Liver (tissue), 9 donors: ENCODE measurements around the gene IFNAR1. TPM values are rescaled to one million over a fixed set of nuclear protein-coding genes. Genes with fewer than 3 reads are reported as not detected.
A peak's percentile ranks its signal among the peaks of the same experiment; 100 is the strongest.

ENCODE experiments used
- DNase-seq: peaks from one replicate; pipeline ENCODE4 v3.0.0-alpha.2; 2017; ENCODE audit warnings: low spot score
- H3K27ac ChIP-seq, 2 donors: one replicate each; pipeline ENCODE4 v1.7.0; 2013; ENCODE audit warnings: inconsistent platforms in 2 of 2, low read length in 2 of 2, control low read depth in 1 of 2, low read depth in 1 of 2, mild to moderate bottlenecking in 1 of 2
- H3K27me3 ChIP-seq, 4 donors: one replicate each; pipeline versions ENCODE4 v1.6.1 to v1.7.0; 2013; ENCODE audit warnings: low read length in 3 of 4, inconsistent platforms in 1 of 4, mild to moderate bottlenecking in 1 of 4, moderate library complexity in 1 of 4; ENCODE audit not compliant: control insufficient read depth in 4 of 4, insufficient read depth in 4 of 4
- H3K36me3 ChIP-seq, 4 donors: one replicate each; pipeline versions ENCODE4 v1.6.1 to v1.7.0; 2013; ENCODE audit warnings: low read length in 3 of 4, mild to moderate bottlenecking in 3 of 4, low read depth in 1 of 4, moderate library complexity in 1 of 4; ENCODE audit not compliant: control insufficient read depth in 4 of 4, insufficient read depth in 3 of 4
- H3K4me1 ChIP-seq, 4 donors: one replicate each; pipeline versions ENCODE4 v1.6.1 to v1.7.0; 2013; ENCODE audit warnings: low read length in 3 of 4, mild to moderate bottlenecking in 3 of 4, moderate library complexity in 1 of 4; ENCODE audit not compliant: control insufficient read depth in 4 of 4, insufficient read depth in 4 of 4
- H3K4me3 ChIP-seq, 3 donors: one replicate each; pipeline versions ENCODE4 v1.6.1 to v1.7.0; 2013; ENCODE audit warnings: low read length in 3 of 3, control low read depth in 1 of 3, low read depth in 1 of 3, mild to moderate bottlenecking in 1 of 3
- H3K9ac ChIP-seq, 2 donors: one replicate each; pipeline ENCODE4 v1.7.0; 2013; ENCODE audit warnings: low read length in 2 of 2, mild to moderate bottlenecking in 2 of 2, moderate library complexity in 2 of 2, control low read depth in 1 of 2, low read depth in 1 of 2
- H3K9me3 ChIP-seq, 4 donors: one replicate each; pipeline versions ENCODE4 v1.6.1 to v1.7.0; 2013; ENCODE audit warnings: low read length in 3 of 4; ENCODE audit not compliant: control insufficient read depth in 4 of 4
- EGR1 ChIP-seq, 2 donors: IDR thresholded peaks; 2 replicates each; pipeline ENCODE4 v1.6.1; 2016 to 2018; ENCODE audit warnings: antibody characterized with exemption in 2 of 2, low read depth in 2 of 2
- FOXA1 ChIP-seq: IDR thresholded peaks from 2 replicates; pipeline ENCODE4 v1.6.1; 2016; ENCODE audit warnings: antibody characterized with exemption
- FOXA2 ChIP-seq: IDR thresholded peaks from 2 replicates; pipeline ENCODE4 v1.6.1; 2016; ENCODE audit warnings: antibody characterized with exemption
- GABPA ChIP-seq, 2 donors: IDR thresholded peaks in 1 of 2; conservative IDR thresholded peaks in 1 of 2; 2 replicates each; pipeline ENCODE4 v1.6.1; 2016; ENCODE audit warnings: antibody characterized with exemption in 2 of 2, mild to moderate bottlenecking in 1 of 2, moderate library complexity in 1 of 2
- HNF4G ChIP-seq: IDR thresholded peaks from 2 replicates; pipeline ENCODE4 v1.6.1; 2016; ENCODE audit warnings: antibody characterized with exemption
- MAX ChIP-seq: IDR thresholded peaks from 2 replicates; pipeline ENCODE4 v1.6.1; 2016; ENCODE audit warnings: antibody characterized with exemption
- NR2F2 ChIP-seq: IDR thresholded peaks from 2 replicates; pipeline ENCODE4 v1.6.1; 2016; ENCODE audit warnings: antibody characterized with exemption
- RXRA ChIP-seq, 2 donors: IDR thresholded peaks; 2 replicates each; pipeline ENCODE4 v1.6.1; 2017 to 2018; ENCODE audit warnings: antibody characterized with exemption in 2 of 2, mild to moderate bottlenecking in 1 of 2
- SP1 ChIP-seq: IDR thresholded peaks from 2 replicates; pipeline ENCODE4 v1.6.1; 2018; ENCODE audit warnings: antibody characterized with exemption, mild to moderate bottlenecking
- YY1 ChIP-seq: IDR thresholded peaks from 2 replicates; pipeline ENCODE4 v1.6.1; 2016; ENCODE audit warnings: antibody characterized with exemption, mild to moderate bottlenecking
- ZBTB33 ChIP-seq: IDR thresholded peaks from 2 replicates; pipeline ENCODE4 v1.6.1; 2016; ENCODE audit warnings: antibody characterized with exemption
- WGBS: extraction: QIAGEN DNeasy Blood & Tissue Kit; methylation state at CpG from one replicate; pipeline ENCODE4 v1.1.7; 2013; 5-methylcytosine and 5-hydroxymethylcytosine counted together
- polyA plus RNA-seq, 2 donors: library from polyadenylated mRNA; stranded (reverse) in 1 of 2; unstranded in 1 of 2; fragments of 200-250 nt in 1 of 2; fragments of >200 nt in 1 of 2; fragmentation: Nextera tagmentation in 1 of 2; extraction: Ambion mirVana in 1 of 2; gene quantifications; one replicate each; pipeline versions ENCODE4 v1.2.1 to v1.2.3, GENCODE V29; 2013 to 2015
- total RNA-seq, 2 donors: library from RNA; depleted of rRNA; stranded (reverse); fragments of >200 nt; gene quantifications; one replicate each; pipeline ENCODE4 v1.2.3, GENCODE V29; 2014
- TF ChIP-seq, protein P1 (sequence below): IDR thresholded peaks from 2 replicates; pipeline ENCODE4 v1.6.1; 2016; ENCODE audit warnings: antibody characterized with exemption, mild to moderate bottlenecking
- TF ChIP-seq, protein P2 (sequence below): IDR thresholded peaks from 2 replicates; pipeline ENCODE4 v1.6.1; 2016; ENCODE audit warnings: antibody characterized with exemption
- donor health status: healthy.
- donor health status: healthy.
- donor health status: healthy.
- donor health status: healthy.
- donor health status: healthy.

IFNAR1 gene
- total and polyA plus RNA-seq, 4 donors: 31.1 to 54.3 (median 46.2) TPM

DNA sequence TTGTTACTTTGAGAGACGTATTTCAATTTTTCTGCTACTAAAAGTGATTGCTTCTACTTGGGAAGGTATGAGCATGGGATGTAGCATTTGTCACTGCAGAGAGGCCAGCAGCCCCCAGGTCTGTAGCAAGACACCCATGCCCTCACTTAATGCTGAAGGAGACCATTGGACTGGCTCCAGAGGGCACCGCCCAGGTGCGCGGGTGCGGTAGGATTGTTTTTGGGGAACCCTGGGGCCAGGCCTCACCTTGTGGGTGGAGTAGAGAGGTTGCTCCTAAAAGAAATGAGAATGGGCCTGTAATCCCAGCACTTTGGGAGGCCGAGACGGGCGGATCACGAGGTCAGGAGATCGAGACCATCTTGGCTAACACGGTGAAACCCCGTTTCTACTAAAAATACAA is 47.8 kb downstream of the IFNAR1 start:
- no peak for TF ChIP-seq GABPA (IDR thresholded peaks at IDR 0.05 in 1 of 2, conservative IDR thresholded peaks at IDR 0.05 in 1 of 2)
- no peak for TF ChIP-seq YY1
- TF ChIP-seq NR2F2: no peak
- DNase-seq: no peak
- WGBS: 98% methylated on average over 12 of the region's 12 CpGs
- H3K27me3 ChIP-seq: no peaks in the 10 kb centered on the region
- no peaks in the 10 kb centered on the region for H3K4me1 ChIP-seq
- H3K27ac ChIP-seq: no peak overlapping the region
- no peak overlapping the region for H3K9ac ChIP-seq
- H3K36me3 ChIP-seq: no peaks in the 10 kb centered on the region
- no peak overlapping the region for H3K4me3 ChIP-seq
- peaks cover 0 to 3% (median under 1%) of the 10 kb centered on the region in 4 donors for H3K9me3 ChIP-seq

DNA sequence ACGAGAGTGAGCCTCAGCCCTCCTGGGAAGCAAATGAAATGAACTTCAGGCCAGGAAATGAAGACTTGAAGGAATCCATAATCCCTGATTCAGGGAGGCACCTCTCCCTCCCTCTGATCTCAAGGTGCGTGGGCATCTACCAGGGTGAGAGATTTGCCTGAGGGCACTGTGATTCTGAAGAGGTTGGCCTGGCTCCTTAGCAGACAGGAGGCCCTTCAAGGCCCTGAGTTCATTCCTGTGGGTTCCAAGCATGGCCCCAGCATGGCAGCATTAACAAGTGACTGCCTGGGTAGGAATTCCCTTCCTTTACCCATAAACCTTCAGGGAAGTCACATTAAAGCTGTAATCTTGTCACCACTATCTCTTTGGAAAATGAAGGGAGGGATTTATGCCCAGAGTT is 48.7 kb downstream of the IFNAR1 start:
- peak overlapping the region; percentile 10 to 29 for H3K27ac ChIP-seq
- no peak overlapping the region for H3K9ac ChIP-seq

DNA sequence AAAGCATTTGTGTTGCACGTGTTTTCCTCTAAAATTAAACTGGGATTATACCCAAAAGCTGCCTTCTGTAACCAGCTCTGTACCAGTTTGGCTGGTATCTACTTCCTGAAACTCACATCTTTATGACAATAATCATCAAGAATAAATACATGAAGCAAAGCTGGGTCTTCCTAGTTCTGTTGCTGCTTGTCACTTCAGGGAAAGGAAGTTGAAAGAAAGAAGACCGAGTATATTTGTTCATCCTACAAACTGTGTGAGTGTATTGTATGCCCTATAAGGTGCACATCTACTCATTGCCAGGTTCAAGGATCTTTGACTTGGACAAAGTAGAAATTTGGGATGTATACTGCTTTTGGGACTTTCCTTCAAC is 49.3 kb downstream of the IFNAR1 start:
- H3K4me3 ChIP-seq: no peak overlapping the region
- no peak for TF ChIP-seq HNF4G
- TF ChIP-seq, protein P1, sequence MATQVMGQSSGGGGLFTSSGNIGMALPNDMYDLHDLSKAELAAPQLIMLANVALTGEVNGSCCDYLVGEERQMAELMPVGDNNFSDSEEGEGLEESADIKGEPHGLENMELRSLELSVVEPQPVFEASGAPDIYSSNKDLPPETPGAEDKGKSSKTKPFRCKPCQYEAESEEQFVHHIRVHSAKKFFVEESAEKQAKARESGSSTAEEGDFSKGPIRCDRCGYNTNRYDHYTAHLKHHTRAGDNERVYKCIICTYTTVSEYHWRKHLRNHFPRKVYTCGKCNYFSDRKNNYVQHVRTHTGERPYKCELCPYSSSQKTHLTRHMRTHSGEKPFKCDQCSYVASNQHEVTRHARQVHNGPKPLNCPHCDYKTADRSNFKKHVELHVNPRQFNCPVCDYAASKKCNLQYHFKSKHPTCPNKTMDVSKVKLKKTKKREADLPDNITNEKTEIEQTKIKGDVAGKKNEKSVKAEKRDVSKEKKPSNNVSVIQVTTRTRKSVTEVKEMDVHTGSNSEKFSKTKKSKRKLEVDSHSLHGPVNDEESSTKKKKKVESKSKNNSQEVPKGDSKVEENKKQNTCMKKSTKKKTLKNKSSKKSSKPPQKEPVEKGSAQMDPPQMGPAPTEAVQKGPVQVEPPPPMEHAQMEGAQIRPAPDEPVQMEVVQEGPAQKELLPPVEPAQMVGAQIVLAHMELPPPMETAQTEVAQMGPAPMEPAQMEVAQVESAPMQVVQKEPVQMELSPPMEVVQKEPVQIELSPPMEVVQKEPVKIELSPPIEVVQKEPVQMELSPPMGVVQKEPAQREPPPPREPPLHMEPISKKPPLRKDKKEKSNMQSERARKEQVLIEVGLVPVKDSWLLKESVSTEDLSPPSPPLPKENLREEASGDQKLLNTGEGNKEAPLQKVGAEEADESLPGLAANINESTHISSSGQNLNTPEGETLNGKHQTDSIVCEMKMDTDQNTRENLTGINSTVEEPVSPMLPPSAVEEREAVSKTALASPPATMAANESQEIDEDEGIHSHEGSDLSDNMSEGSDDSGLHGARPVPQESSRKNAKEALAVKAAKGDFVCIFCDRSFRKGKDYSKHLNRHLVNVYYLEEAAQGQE: no peak
- no peak for TF ChIP-seq FOXA1
- TF ChIP-seq FOXA2: no peak
- TF ChIP-seq, protein P2, sequence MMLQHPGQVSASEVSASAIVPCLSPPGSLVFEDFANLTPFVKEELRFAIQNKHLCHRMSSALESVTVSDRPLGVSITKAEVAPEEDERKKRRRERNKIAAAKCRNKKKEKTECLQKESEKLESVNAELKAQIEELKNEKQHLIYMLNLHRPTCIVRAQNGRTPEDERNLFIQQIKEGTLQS: no peak
- no peak for TF ChIP-seq SP1
- no peak for TF ChIP-seq EGR1 (IDR thresholded peaks at IDR 0.05; ENCODE audit: low read depth in 2 of 2)
- no peak for TF ChIP-seq MAX
- TF ChIP-seq RXRA (IDR thresholded peaks at IDR 0.05): no peak

More for the DNA sequence above, 48.7 kb downstream of the IFNAR1 start:
- Histone ChIP-seq H3K4me3 (no peak overlapping the region), H3K9me3 (no peaks in the 10 kb centered on the region), H3K4me1 (no peaks in the 10 kb centered on the region), H3K36me3 (no peaks in the 10 kb centered on the region), H3K27me3 (no peaks in the 10 kb centered on the region)
- WGBS: 91% methylated on average over 2 of the region's 2 CpGs
- DNase-seq: no peak
- TF ChIP-seq MAX (no peak), YY1 (no peak), ZBTB33 (no peak)

More for the DNA sequence above, 49.3 kb downstream of the IFNAR1 start:
- 64% methylated on average over 2 of the region's 2 CpGs for WGBS
- Histone ChIP-seq H3K9me3 (no peaks in the 10 kb centered on the region), H3K9ac (no peak overlapping the region), H3K36me3 (no peaks in the 10 kb centered on the region), H3K4me1 (no peaks in the 10 kb centered on the region), H3K27me3 (no peaks in the 10 kb centered on the region), H3K27ac (peak overlapping the region; percentile 10 to 42)
- DNase-seq: no peak
